ENCODE results near the gene CTXN3.
"Not testable (repeated sequence)": the region's sequence is repeated elsewhere in the genome, so short reads cannot be mapped to it uniquely, and the experiment has no call there.

The CTXN3 gene

GRCh38 chr5:127652952-127653611 lies 4.2 kb downstream of the CTXN3 start:
- no peak for DNase-seq

- DNase-seq = no peak
These were observed 7.9 kb downstream of the CTXN3 start for GRCh38 chr5:127656825-127657224.

- no peak for DNase-seq
These were observed 11.3 kb downstream of the CTXN3 start for GRCh38 chr5:127660047-127660733.

DNA sequence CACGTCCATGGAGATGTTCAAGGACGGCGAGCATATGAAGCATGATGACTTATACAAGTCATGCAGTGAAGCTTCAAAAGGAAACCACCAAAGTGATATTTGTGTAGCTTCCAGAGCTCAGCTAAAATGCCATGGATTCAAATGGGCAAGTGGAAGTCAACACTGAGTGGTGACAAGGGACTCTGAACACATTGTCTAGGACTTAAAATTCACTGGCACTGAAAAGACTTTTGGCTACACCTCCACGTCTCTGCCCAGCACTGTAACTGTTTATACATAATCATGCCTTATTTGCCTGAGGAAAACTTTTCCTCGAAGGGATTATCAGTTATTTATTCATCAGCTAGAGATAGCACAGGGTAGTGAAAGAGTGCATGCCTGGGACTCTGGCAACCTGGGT lies 15.2 kb downstream of the CTXN3 start:
- DNase-seq = no peak

- DNase-seq = no peak
These were observed 16.8 kb downstream of the CTXN3 start for GRCh38 chr5:127665641-127666040.

DNA sequence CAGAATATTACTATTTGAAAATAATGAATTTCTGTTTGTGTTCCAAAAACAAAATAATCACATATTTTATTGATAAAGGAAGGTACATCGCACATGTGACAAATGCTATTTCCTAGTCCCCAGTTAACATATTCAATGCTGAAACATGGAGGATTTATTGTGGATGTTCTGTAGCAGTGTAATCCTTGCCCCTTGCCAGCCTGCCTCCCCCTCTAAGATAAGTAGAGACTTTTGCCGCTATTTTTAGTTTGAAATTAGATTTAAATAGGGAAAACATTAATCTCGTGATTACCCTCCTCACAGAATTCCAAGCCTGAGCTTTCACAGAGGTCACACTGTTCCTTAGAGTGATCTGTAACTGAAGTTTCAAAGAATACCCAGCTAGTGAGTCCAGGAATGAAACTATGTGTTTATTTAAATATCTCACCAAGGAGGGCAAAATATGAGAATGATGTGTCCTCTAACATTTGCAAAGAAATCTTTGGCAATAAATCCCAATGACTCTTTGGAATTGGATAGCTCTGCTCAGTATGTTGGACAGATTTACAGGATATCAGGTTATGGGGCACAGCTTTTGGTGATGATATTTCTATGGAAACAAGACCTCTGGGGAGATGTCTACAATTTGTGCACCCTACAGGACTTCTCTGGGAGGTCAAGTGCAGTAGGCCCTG lies 17.3 kb downstream of the CTXN3 start:
- no peak for DNase-seq

DNA sequence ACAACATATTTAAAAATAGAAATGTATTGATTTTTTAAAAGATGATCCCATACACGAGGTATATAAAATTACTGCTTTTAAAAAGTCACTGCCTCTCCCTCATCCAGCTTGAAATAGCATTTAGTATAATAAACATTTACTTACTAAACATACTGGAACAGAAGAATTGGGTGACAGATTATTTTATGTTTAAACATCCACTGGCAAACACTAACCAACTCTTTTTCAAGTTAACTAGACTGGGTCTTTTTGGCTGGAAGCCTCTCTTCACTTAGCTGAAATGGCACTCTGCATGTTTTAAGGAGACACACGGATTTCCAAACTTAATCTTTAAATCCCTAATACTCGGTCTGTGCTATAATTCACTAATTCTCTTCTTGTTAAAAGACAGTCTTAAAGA lies 19.0 kb downstream of the CTXN3 start:
- no peak for DNase-seq

GRCh38 chr5:127671218-127671617 lies 22.3 kb downstream of the CTXN3 start:
- DNase-seq = no peak

DNA sequence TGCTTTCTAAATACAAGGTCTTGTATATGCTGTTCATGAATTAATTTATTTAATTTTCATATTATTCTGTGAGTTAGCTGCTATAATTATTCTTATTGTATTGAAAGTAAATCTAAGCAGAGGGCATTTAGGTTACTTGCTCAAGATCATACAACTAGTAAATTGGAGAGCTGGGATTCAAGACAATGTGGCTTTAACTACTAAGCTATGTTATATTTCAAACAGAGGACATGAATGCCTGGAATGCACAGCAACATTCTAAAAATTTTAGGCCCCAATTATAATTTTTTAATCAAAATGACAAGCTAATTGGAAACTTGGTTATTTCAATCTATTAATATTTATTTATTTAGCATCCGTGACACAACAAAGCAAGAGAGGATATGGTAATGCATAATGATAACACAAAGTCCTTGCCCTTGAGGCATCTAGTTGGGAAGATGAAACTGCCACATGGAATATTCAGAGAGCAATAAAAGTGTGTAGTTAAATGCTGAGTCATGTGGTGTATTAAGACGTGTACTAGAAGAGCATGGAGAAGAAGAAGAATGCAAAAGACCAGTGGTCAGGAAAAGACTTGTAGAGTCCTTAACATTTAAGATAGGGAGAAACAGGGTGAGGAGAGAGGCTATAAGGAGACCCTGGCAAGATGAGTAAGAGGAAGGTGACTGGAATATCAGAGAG lies 24.4 kb downstream of the CTXN3 start:
- no peak for DNase-seq

GRCh38 chr5:127676951-127677350 lies 28.1 kb downstream of the CTXN3 start:
- not testable (repeated sequence) for DNase-seq

GRCh38 chr5:127679691-127680330 lies 30.9 kb downstream of the CTXN3 start:
- DNase-seq = not testable (repeated sequence)

GRCh38 chr5:127680595-127680994 lies 31.7 kb downstream of the CTXN3 start:
- no peak for DNase-seq

DNA sequence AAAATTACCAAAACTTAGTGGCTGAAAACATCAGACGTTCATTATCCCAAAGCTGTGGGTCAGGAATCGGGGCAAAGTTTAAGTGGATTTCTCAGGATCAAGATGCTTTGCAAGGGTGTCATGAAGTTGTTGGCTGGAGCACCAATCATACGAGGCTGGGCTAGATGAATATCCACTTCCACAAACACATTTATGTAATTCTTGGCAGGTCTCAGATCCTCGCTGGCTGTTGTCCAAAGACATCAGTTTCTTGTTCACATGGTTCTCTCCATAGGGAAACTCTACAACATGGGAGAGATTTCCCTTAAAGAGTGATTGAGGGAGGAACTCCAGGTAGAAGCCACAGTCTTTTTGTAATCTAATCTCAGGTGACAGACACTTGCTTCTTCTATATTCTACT lies 34.1 kb downstream of the CTXN3 start:
- no peak for DNase-seq

DNA sequence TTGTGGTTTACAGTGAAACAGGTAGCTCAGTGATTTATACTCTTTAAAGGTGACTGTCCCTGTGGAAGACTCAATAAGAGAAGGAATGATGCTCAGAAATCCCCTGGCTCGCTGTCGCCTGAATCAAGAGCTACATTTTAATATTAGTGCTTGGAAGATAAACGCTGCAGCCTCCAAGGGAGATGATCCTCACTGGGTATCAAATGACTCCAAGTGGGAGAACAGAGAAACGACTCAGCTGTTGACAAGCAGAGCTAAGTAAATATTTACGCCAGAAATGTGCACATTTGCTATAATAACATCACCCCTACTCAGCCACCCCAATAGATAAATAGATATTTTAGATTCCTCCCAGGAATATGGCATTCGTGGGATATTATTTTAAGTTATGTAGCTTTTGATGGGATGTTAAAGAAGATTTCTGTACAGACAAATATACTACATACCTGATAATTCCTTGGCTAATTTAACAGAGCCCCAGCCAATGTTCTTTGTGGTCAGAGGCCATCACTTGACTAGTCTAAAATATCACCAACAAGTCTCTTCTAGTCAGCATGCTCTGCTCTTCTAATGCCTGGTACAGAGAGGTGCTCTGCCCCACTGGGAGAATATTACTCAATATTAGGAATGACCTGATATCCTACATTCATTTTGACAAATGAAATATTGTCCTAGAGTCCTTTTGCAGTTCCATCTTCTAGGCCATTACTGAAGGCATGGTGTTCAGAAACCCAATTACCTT lies 36.0 kb downstream of the CTXN3 start:
- DNase-seq = no peak

DNA sequence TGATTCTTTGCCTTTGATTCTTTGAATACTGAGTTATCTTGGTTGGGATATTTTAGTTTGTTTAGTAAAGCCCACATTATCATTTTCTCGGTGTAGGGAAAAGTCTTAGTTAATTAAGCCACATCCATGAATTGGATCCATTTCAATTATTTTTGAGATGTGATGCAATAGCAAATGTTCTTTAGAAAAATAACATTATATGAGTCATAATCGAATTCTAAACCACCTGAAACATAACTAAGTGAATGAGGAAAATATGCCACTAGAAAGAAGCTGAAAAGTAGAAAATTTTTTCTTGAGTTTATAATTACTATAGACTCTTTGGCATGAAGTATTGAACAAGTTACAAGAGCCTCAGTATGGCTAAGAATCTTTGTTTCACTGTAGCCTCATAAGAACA lies 36.8 kb downstream of the CTXN3 start:
- no peak for DNase-seq

- no peak for DNase-seq
These were observed 37.5 kb downstream of the CTXN3 start for GRCh38 chr5:127686424-127686823.

GRCh38 chr5:127694518-127695171 lies 45.8 kb downstream of the CTXN3 start:
- DNase-seq = no peak

- DNase-seq = no peak
These were observed 46.5 kb downstream of the CTXN3 start for GRCh38 chr5:127695346-127695745.

DNA sequence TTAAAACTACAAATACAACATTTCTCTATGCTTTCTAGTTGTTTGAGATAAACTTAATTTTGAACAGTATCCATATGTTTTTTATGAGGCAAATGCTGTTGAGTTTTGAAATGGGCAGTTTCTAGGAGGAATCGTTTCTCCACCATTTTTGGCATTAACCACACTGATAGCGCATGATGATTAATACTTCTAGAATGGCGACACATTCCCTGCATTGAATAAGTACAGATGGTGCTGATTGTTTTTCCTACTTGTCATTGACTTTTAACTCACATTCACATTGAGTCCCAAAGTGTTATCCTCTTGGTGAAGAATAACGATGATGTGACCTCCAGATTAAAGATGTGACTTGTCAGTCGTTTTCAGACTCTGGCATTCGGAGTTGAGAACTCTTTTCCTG lies 47.8 kb downstream of the CTXN3 start:
- DNase-seq = no peak

GRCh38 chr5:127697894-127698600 lies 49.2 kb downstream of the CTXN3 start:
- no peak for DNase-seq

DNA sequence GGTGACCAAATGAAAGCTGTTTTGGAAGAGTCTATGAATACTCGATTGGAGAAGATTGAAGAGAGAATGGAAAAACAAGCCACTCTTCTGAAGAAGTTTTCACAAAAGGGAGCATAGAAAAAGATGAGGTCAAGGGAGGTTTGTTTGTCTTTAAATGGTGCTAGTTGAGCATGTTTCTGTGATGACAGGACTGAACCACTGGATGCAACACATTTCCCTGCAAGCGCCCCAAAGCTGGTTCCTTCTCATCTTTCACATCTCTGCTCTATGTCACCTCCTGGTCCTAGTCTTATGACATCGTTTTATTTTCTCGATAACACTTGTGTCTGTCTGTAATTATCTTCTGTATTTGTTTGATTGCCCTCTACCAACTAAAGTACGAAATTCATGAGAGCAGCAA lies 50.5 kb downstream of the CTXN3 start:
- no peak for DNase-seq

Measured in activated gamma-delta T cell treated with Interleukin-2 at 50 U/mL for 16 hours (primary cell).